ENCODE measurements around the gene GPR4.

GPR4 gene

DNA sequence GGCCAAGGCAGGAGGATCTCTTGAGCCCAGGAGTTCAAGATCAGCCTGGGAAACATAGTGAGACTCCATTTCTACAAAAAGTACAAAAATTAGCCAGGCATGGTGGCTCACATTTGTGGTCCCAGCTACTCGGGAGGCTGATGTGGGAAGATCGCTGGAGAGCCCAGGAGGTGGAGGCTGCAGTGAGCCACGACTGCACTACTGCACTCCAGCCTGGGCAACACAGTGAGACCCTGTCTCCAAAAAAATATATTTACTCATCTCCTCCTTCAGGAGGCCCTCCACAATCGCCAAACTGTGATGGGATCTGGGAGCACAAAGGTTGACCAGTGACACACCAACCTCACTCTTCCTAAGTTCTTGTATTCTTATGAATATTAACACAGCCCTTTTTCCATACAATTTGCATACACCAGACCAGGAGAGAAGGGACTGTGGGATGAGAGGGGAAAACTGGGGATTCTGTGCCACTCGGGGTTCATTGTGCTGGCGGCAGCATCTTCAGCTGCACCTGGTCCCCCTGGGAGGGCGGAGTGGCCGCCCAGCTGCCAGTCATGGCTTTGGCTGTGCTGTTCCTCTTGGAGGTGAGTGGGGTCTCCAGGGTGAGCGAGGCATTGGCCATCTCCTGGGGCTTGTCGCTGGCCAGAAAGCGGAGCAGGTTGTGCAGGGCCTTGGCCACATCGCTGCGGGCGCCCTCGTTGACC is 11.6 kb downstream of the GPR4 start:
- H3K36me3 ChIP-seq (ENCODE audit: control insufficient read depth, insufficient read depth, low read length): no peaks in the 10 kb centered on the region
- peaks cover 3% of the 10 kb centered on the region for H3K27me3 ChIP-seq (ENCODE audit: control insufficient read depth, insufficient read depth, low read length, poor library complexity, severe bottlenecking)
- 76 to 80% methylated on average over 15 of the region's 15 CpGs for WGBS, 2 experiments
- H3K4me1 ChIP-seq (ENCODE audit: control insufficient read depth, insufficient read depth, low read length): no peaks in the 10 kb centered on the region
- H3K9me3 ChIP-seq (ENCODE audit: control insufficient read depth, low read length): no peaks in the 10 kb centered on the region
- no peak overlapping the region for H3K4me3 ChIP-seq (ENCODE audit: insufficient read depth, low read depth, low read length)
- no peak overlapping the region for H3K27ac ChIP-seq (ENCODE audit: insufficient read depth, low read depth, low read length, poor library complexity, severe bottlenecking)

DNA sequence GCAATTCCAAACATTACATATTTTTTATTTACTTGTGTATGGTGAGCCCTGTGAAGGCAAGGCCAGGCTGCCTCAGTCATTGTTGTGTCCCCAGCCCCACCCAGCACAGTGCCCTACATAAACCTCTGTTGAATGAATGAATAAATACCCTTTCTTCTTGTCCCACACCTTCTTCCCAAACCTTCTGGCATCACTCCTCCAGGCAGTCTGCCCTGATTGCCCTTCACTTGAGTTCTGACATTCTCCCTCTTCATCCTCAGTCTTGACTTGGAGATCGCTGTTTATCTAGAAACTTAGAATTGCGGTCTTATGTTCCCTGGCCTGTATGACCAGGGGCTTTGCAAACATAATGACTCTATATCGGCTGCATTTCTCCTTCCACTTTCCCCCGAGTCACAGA is 12.2 kb downstream of the GPR4 start:
- Histone ChIP-seq H3K9me3 (ENCODE audit: control insufficient read depth, low read length) (no peaks in the 10 kb centered on the region), H3K36me3 (ENCODE audit: control insufficient read depth, insufficient read depth, low read length) (no peaks in the 10 kb centered on the region), H3K4me1 (ENCODE audit: control insufficient read depth, insufficient read depth, low read length) (peaks cover 4% of the 10 kb centered on the region), H3K27me3 (ENCODE audit: control insufficient read depth, insufficient read depth, low read length, poor library complexity, severe bottlenecking) (peaks cover 3% of the 10 kb centered on the region), H3K4me3 (ENCODE audit: insufficient read depth, low read depth, low read length) (no peak overlapping the region), H3K27ac (ENCODE audit: insufficient read depth, low read depth, low read length, poor library complexity, severe bottlenecking) (no peak overlapping the region)
- WGBS, 2 experiments: 89 to 95% methylated on average over 4 of the region's 4 CpGs

- peaks cover 3% of the 10 kb centered on the region for H3K27me3 ChIP-seq (ENCODE audit: control insufficient read depth, insufficient read depth, low read length, poor library complexity, severe bottlenecking)
- no peak overlapping the region for H3K27ac ChIP-seq (ENCODE audit: insufficient read depth, low read depth, low read length, poor library complexity, severe bottlenecking)
- H3K36me3 ChIP-seq (ENCODE audit: control insufficient read depth, insufficient read depth, low read length): no peaks in the 10 kb centered on the region
- H3K4me3 ChIP-seq (ENCODE audit: insufficient read depth, low read depth, low read length): no peak overlapping the region
- H3K4me1 ChIP-seq (ENCODE audit: control insufficient read depth, insufficient read depth, low read length): peaks cover 4% of the 10 kb centered on the region
- WGBS, 2 experiments: 82 to 83% methylated on average over 4 of the region's 4 CpGs
- no peaks in the 10 kb centered on the region for H3K9me3 ChIP-seq (ENCODE audit: control insufficient read depth, low read length)
Measured at GRCh38 chr19:45587873-45588272, 14.1 kb downstream of the GPR4 start.

- H3K27ac ChIP-seq (ENCODE audit: insufficient read depth, low read depth, low read length, poor library complexity, severe bottlenecking): peak overlapping the region; percentile 75
- H3K36me3 ChIP-seq (ENCODE audit: control insufficient read depth, insufficient read depth, low read length): no peaks in the 10 kb centered on the region
- H3K27me3 ChIP-seq (ENCODE audit: control insufficient read depth, insufficient read depth, low read length, poor library complexity, severe bottlenecking): no peaks in the 10 kb centered on the region
- WGBS, 2 experiments: 60 to 74% methylated on average over 7 of the region's 7 CpGs
- peak overlapping the region; percentile 81 for H3K4me3 ChIP-seq (ENCODE audit: insufficient read depth, low read depth, low read length)
- H3K9me3 ChIP-seq (ENCODE audit: control insufficient read depth, low read length): no peaks in the 10 kb centered on the region
- H3K4me1 ChIP-seq (ENCODE audit: control insufficient read depth, insufficient read depth, low read length): peaks cover 4% of the 10 kb centered on the region
Measured at GRCh38 chr19:45585158-45585577, 16.8 kb downstream of the GPR4 start.

- H3K27ac ChIP-seq (ENCODE audit: insufficient read depth, low read depth, low read length, poor library complexity, severe bottlenecking): peak within 1 kb of the TSS; percentile 88
- 0% methylated on average over 63 of the region's 63 CpGs for WGBS, 2 experiments
- no peaks in the 10 kb centered on the region for H3K9me3 ChIP-seq (ENCODE audit: control insufficient read depth, low read length)
- peaks cover 4% of the 10 kb centered on the region for H3K4me1 ChIP-seq (ENCODE audit: control insufficient read depth, insufficient read depth, low read length)
- no peaks in the 10 kb centered on the region for H3K36me3 ChIP-seq (ENCODE audit: control insufficient read depth, insufficient read depth, low read length)
- H3K4me3 ChIP-seq (ENCODE audit: insufficient read depth, low read depth, low read length): peak within 1 kb of the TSS; percentile 81
- H3K27me3 ChIP-seq (ENCODE audit: control insufficient read depth, insufficient read depth, low read length, poor library complexity, severe bottlenecking): no peaks in the 10 kb centered on the region
Measured at GRCh38 chr19:45584332-45585157, 17.5 kb downstream of the GPR4 start, which contains the start of gene OPA3. OPA3 (minus strand) TSS chr19:45584802; CDS start chr19:45584764, 38 bp downstream.

- H3K27me3 ChIP-seq (ENCODE audit: control insufficient read depth, insufficient read depth, low read length, poor library complexity, severe bottlenecking): no peaks in the 10 kb centered on the region
- H3K4me3 ChIP-seq (ENCODE audit: insufficient read depth, low read depth, low read length): no peak overlapping the region
- 93 to 96% methylated on average over 7 of the region's 7 CpGs for WGBS, 2 experiments
- H3K9me3 ChIP-seq (ENCODE audit: control insufficient read depth, low read length): no peaks in the 10 kb centered on the region
- no peak overlapping the region for H3K27ac ChIP-seq (ENCODE audit: insufficient read depth, low read depth, low read length, poor library complexity, severe bottlenecking)
- H3K4me1 ChIP-seq (ENCODE audit: control insufficient read depth, insufficient read depth, low read length): peaks cover 4% of the 10 kb centered on the region
- H3K36me3 ChIP-seq (ENCODE audit: control insufficient read depth, insufficient read depth, low read length): no peaks in the 10 kb centered on the region
Measured at GRCh38 chr19:45581576-45581975, 20.4 kb downstream of the GPR4 start.

GRCh38 chr19:45578861-45579260 is 23.2 kb downstream of the GPR4 start:
- Histone ChIP-seq H3K36me3 (ENCODE audit: control insufficient read depth, insufficient read depth, low read length) (no peaks in the 10 kb centered on the region), H3K9me3 (ENCODE audit: control insufficient read depth, low read length) (no peaks in the 10 kb centered on the region), H3K27ac (ENCODE audit: insufficient read depth, low read depth, low read length, poor library complexity, severe bottlenecking) (no peak overlapping the region), H3K27me3 (ENCODE audit: control insufficient read depth, insufficient read depth, low read length, poor library complexity, severe bottlenecking) (no peaks in the 10 kb centered on the region), H3K4me1 (ENCODE audit: control insufficient read depth, insufficient read depth, low read length) (no peaks in the 10 kb centered on the region), H3K4me3 (ENCODE audit: insufficient read depth, low read depth, low read length) (no peak overlapping the region)
- WGBS, 2 experiments: 89 to 93% methylated on average over 5 of the region's 5 CpGs

GRCh38 chr19:45577111-45577905 is 24.7 kb downstream of the GPR4 start:
- no peak overlapping the region for H3K27ac ChIP-seq (ENCODE audit: insufficient read depth, low read depth, low read length, poor library complexity, severe bottlenecking)
- no peak overlapping the region for H3K4me3 ChIP-seq (ENCODE audit: insufficient read depth, low read depth, low read length)
- no peaks in the 10 kb centered on the region for H3K4me1 ChIP-seq (ENCODE audit: control insufficient read depth, insufficient read depth, low read length)
- no peaks in the 10 kb centered on the region for H3K9me3 ChIP-seq (ENCODE audit: control insufficient read depth, low read length)
- 63 to 64% methylated on average over 11 of the region's 11 CpGs for WGBS, 2 experiments
- no peaks in the 10 kb centered on the region for H3K36me3 ChIP-seq (ENCODE audit: control insufficient read depth, insufficient read depth, low read length)
- H3K27me3 ChIP-seq (ENCODE audit: control insufficient read depth, insufficient read depth, low read length, poor library complexity, severe bottlenecking): no peaks in the 10 kb centered on the region

GRCh38 chr19:45576682-45577081 is 25.3 kb downstream of the GPR4 start:
- no peak overlapping the region for H3K4me3 ChIP-seq (ENCODE audit: insufficient read depth, low read depth, low read length)

DNA sequence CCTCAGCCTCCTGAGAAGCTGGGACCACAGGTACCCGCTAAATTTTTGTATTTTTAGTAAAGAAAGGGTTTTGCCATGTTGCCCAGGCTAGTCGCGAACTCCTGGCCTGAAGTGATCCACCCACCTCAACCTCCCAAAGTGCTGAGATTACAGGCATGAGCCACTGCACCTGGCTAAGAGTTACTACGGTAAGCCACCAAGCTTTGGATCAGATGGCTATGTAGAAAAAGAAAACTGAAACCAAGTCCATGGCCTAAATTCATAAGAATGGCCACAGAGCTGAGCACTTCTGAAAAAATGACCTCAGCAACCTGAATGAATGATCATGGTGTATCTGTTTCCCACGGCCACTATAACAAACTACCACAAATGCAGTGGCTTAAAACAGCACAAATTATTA is 26.8 kb downstream of the GPR4 start:
- Histone ChIP-seq H3K27me3 (ENCODE audit: control insufficient read depth, insufficient read depth, low read length, poor library complexity, severe bottlenecking) (no peaks in the 10 kb centered on the region), H3K4me1 (ENCODE audit: control insufficient read depth, insufficient read depth, low read length) (no peaks in the 10 kb centered on the region), H3K9me3 (ENCODE audit: control insufficient read depth, low read length) (no peaks in the 10 kb centered on the region), H3K4me3 (ENCODE audit: insufficient read depth, low read depth, low read length) (no peak overlapping the region), H3K27ac (ENCODE audit: insufficient read depth, low read depth, low read length, poor library complexity, severe bottlenecking) (no peak overlapping the region), H3K36me3 (ENCODE audit: control insufficient read depth, insufficient read depth, low read length) (no peaks in the 10 kb centered on the region)
- 88 to 93% methylated on average over 5 of the region's 5 CpGs for WGBS, 2 experiments

More at GRCh38 chr19:45576682-45577081, 25.3 kb downstream of the GPR4 start:
- Histone ChIP-seq H3K27ac (ENCODE audit: insufficient read depth, low read depth, low read length, poor library complexity, severe bottlenecking) (no peak overlapping the region), H3K36me3 (ENCODE audit: control insufficient read depth, insufficient read depth, low read length) (no peaks in the 10 kb centered on the region), H3K9me3 (ENCODE audit: control insufficient read depth, low read length) (no peaks in the 10 kb centered on the region), H3K27me3 (ENCODE audit: control insufficient read depth, insufficient read depth, low read length, poor library complexity, severe bottlenecking) (no peaks in the 10 kb centered on the region), H3K4me1 (ENCODE audit: control insufficient read depth, insufficient read depth, low read length) (no peaks in the 10 kb centered on the region)
- 93 to 94% methylated on average over 3 of the region's 3 CpGs for WGBS, 2 experiments
